H9 (cell line): ENCODE data around the gene FXYD2. TPM values are rescaled to one million over a fixed set of nuclear protein-coding genes. Genes with fewer than 3 reads are reported as not detected.

ENCODE experiments used
- DNase-seq: peaks from one replicate; pipeline ENCODE4 v3.0.0-alpha.2; 2017
- H2AFZ ChIP-seq: one replicate; pipeline ENCODE4 v1.6.1; 2013; ENCODE audit warnings: mild to moderate bottlenecking, low read length, control low read depth, moderate library complexity
- H2AK5ac ChIP-seq: 2 replicates; pipeline ENCODE4 v1.6.1; 2013; ENCODE audit warnings: low read length, control low read depth, mixed read lengths; ENCODE audit not compliant: insufficient read length
- H2BK120ac ChIP-seq: one replicate; pipeline ENCODE4 v1.6.1; 2013; ENCODE audit warnings: low read depth, mild to moderate bottlenecking, low read length, control low read depth, inconsistent platforms; ENCODE audit not compliant: poor library complexity, severe bottlenecking
- H2BK12ac ChIP-seq: 2 replicates; pipeline ENCODE4 v1.6.1; 2013; ENCODE audit warnings: low read length, control low read depth, mixed read lengths, low read depth; ENCODE audit not compliant: insufficient read length
- H2BK15ac ChIP-seq: 2 replicates; pipeline ENCODE4 v1.6.1; 2013; ENCODE audit warnings: low read depth, low read length, control low read depth
- H2BK20ac ChIP-seq: one replicate; pipeline ENCODE4 v1.6.1; 2013; ENCODE audit warnings: low read depth, mild to moderate bottlenecking, low read length, control low read depth, inconsistent platforms; ENCODE audit not compliant: poor library complexity, severe bottlenecking
- H2BK5ac ChIP-seq: 2 replicates; pipeline ENCODE4 v1.6.1; 2013; ENCODE audit warnings: low read length, control low read depth, mixed read lengths; ENCODE audit not compliant: insufficient read length
- H3K14ac ChIP-seq: 2 replicates; pipeline ENCODE4 v1.6.1; 2013; ENCODE audit warnings: low read length, control low read depth; ENCODE audit not compliant: insufficient read depth
- H3K18ac ChIP-seq: 2 replicates; pipeline ENCODE4 v1.6.1; 2013; ENCODE audit warnings: low read depth, mild to moderate bottlenecking, mixed read lengths, low read length, control low read depth; ENCODE audit not compliant: insufficient read length
- H3K23ac ChIP-seq: 2 replicates; pipeline ENCODE4 v1.6.1; 2013; ENCODE audit warnings: low read length, control low read depth, mixed read lengths, low read depth; ENCODE audit not compliant: insufficient read length
- H3K23me2 ChIP-seq: 2 replicates; pipeline ENCODE4 v1.6.1; 2013; ENCODE audit warnings: low read depth, mild to moderate bottlenecking, mixed read lengths, low read length, control low read depth; ENCODE audit not compliant: insufficient read length, poor library complexity, severe bottlenecking
- H3K27ac ChIP-seq: 2 replicates; pipeline ENCODE4 v1.5.1; 2013; ENCODE audit warnings: low read length, control low read depth, mixed read lengths, low read depth; ENCODE audit not compliant: insufficient read length
- H3K27me3 ChIP-seq: 2 replicates; pipeline ENCODE4 v1.6.1; 2013; ENCODE audit warnings: low read length, control low read depth, inconsistent platforms; ENCODE audit not compliant: insufficient read depth
- H3K4ac ChIP-seq: 2 replicates; pipeline ENCODE4 v1.6.1; 2013; ENCODE audit warnings: low read depth, mild to moderate bottlenecking, control low read depth, inconsistent platforms, low read length, moderate library complexity
- H3K4me1 ChIP-seq: 2 replicates; pipeline ENCODE4 v1.6.1; 2013; ENCODE audit warnings: low read length, control low read depth, inconsistent platforms; ENCODE audit not compliant: insufficient read depth
- H3K4me2 ChIP-seq: 2 replicates; pipeline ENCODE4 v1.6.1; 2013; ENCODE audit warnings: low read length, control low read depth, mixed read lengths; ENCODE audit not compliant: insufficient read length, insufficient read depth
- H3K56ac ChIP-seq: 2 replicates; pipeline ENCODE4 v1.6.1; 2013; ENCODE audit warnings: low read depth, mild to moderate bottlenecking, mixed read lengths, low read length, control low read depth; ENCODE audit not compliant: insufficient read length
- H3K79me1 ChIP-seq: 2 replicates; pipeline ENCODE4 v1.6.1; 2013; ENCODE audit warnings: low read depth, mild to moderate bottlenecking, moderate library complexity, low read length, control low read depth, inconsistent platforms; ENCODE audit not compliant: insufficient read depth, poor library complexity, severe bottlenecking
- H3K79me2 ChIP-seq: 2 replicates; pipeline ENCODE4 v1.6.1; 2013; ENCODE audit warnings: low read length, control low read depth, inconsistent platforms; ENCODE audit not compliant: insufficient read depth
- H3K9ac ChIP-seq: 2 replicates; pipeline ENCODE4 v1.6.1; 2013; ENCODE audit warnings: low read length, control low read depth, mixed read lengths; ENCODE audit not compliant: insufficient read length; ENCODE audit errors: extremely low read depth
- H3K9me3 ChIP-seq: one replicate; pipeline ENCODE4 v1.6.1; 2013; ENCODE audit warnings: low read depth, low read length, inconsistent platforms; ENCODE audit not compliant: control insufficient read depth
- H3T11ph ChIP-seq: one replicate; pipeline ENCODE4 v1.6.1; 2013; ENCODE audit warnings: mild to moderate bottlenecking, low read length, control low read depth, inconsistent platforms
- H4K20me1 ChIP-seq: one replicate; pipeline ENCODE4 v1.6.1; 2013; ENCODE audit not compliant: control insufficient read depth, insufficient read length, insufficient read depth
- H4K5ac ChIP-seq: 2 replicates; pipeline ENCODE4 v1.6.1; 2013; ENCODE audit warnings: low read depth, mild to moderate bottlenecking, mixed read lengths, low read length, control low read depth; ENCODE audit not compliant: insufficient read length
- H4K8ac ChIP-seq: replicated peaks from 2 replicates; pipeline ENCODE4 v1.6.1; 2013; ENCODE audit warnings: low read length, control low read depth, mixed read lengths, low read depth; ENCODE audit not compliant: insufficient read length
- H4K91ac ChIP-seq: 2 replicates; pipeline ENCODE4 v1.6.1; 2013; ENCODE audit warnings: low read depth, mild to moderate bottlenecking, moderate library complexity, mixed read lengths, low read length, control low read depth; ENCODE audit not compliant: insufficient read length
- H3K27ac Mint-ChIP-seq, 3 experiments: 2 replicates in 2 of 3; 3 replicates in 1 of 3; pipeline ENCODE4 v1.8.0; 2020 to 2021; ENCODE audit warnings: mixed read lengths in 3 of 3, mild to moderate bottlenecking in 1 of 3, moderate library complexity in 1 of 3
- H3K27me3 Mint-ChIP-seq: 2 replicates; pipeline ENCODE4 v1.8.0; 2021; ENCODE audit warnings: low read depth, mild to moderate bottlenecking, moderate library complexity, mixed read lengths
- H3K36me3 Mint-ChIP-seq, 3 experiments: 2 replicates in 2 of 3; 3 replicates in 1 of 3; pipeline ENCODE4 v1.8.0; 2020 to 2021; ENCODE audit warnings: low read depth in 3 of 3, mixed read lengths in 3 of 3; ENCODE audit not compliant: insufficient read depth in 1 of 3
- H3K4me1 Mint-ChIP-seq, 2 experiments: 2 replicates each; pipeline ENCODE4 v1.8.0; 2020; ENCODE audit warnings: mixed read lengths in 2 of 2
- H3K4me3 Mint-ChIP-seq, 2 experiments: 2 replicates in 1 of 2; 3 replicates in 1 of 2; pipeline ENCODE4 v1.8.0; 2020 to 2021; ENCODE audit warnings: mild to moderate bottlenecking in 2 of 2, mixed read lengths in 2 of 2, moderate library complexity in 1 of 2
- H3K9me3 Mint-ChIP-seq, 2 experiments: 2 replicates in 1 of 2; 3 replicates in 1 of 2; pipeline ENCODE4 v1.8.0; 2020; ENCODE audit warnings: mild to moderate bottlenecking in 2 of 2, mixed read lengths in 2 of 2, moderate library complexity in 1 of 2
- CTCF ChIP-seq: fragments of 200-600 bp; sonication (generic); conservative IDR thresholded peaks from 3 replicates; pipeline ENCODE4 v1.8.0; 2021; ENCODE audit warnings: antibody characterized with exemption, mild to moderate bottlenecking
- WGBS: extraction: QIAGEN DNeasy Blood & Tissue Kit; methylation state at CpG from one replicate; pipeline ENCODE4 v1.1.7; 2013; ENCODE audit warnings: missing lambda C conversion rate, low lambda C conversion rate, mixed read lengths; ENCODE audit not compliant: insufficient read length; ENCODE audit errors: extremely low coverage; 5-methylcytosine and 5-hydroxymethylcytosine counted together
- total RNA-seq: library from RNA; stranded (reverse); gene quantifications from 2 replicates; pipeline ENCODE4 v1.2.1, GENCODE V29; 2021

The FXYD2 gene
- total RNA-seq, 1 experiment from 2014 or later = 0.79 TPM

DNA sequence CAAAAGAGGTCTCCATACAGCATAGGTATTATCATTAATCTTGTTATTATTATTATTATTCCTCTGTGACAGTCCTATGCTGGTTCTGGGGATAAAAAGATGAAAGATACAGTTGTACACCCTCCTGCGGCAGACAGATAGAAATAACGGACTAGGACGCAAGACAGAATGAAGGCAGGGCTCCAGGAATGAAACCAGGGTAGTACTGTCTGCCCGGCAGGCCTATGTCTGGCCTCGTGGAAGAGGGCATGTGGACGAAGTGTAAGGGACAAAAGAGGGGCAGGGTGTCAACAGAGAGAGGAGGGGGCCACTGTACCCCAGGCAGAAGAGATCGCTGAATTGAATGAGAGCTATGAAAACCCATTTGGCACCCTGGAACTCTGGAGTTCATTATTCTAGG is 52.7 kb downstream of the FXYD2 start:
- Histone ChIP-seq H3K23ac (no peak overlapping the region), H3K27me3 (no peaks in the 10 kb centered on the region), H2BK5ac (no peak overlapping the region), H3K56ac (no peak overlapping the region), H2BK12ac (no peak overlapping the region), H3K79me1 (no peaks in the 10 kb centered on the region), H4K20me1 (no peaks in the 10 kb centered on the region), H4K91ac (no peak overlapping the region), H4K8ac (no peak overlapping the region), H3T11ph (no peak overlapping the region), H3K14ac (no peak overlapping the region), H3K9me3 (no peaks in the 10 kb centered on the region), H2AK5ac (no peak overlapping the region), H3K79me2 (no peaks in the 10 kb centered on the region), H2AFZ (no peak overlapping the region), H3K4me1 (no peaks in the 10 kb centered on the region), H2BK120ac (no peak overlapping the region), H3K4me2 (no peak overlapping the region), H3K23me2 (no peaks in the 10 kb centered on the region), H3K9ac (no peak overlapping the region), H3K27ac (no peak overlapping the region), H4K5ac (no peak overlapping the region), H2BK15ac (no peak overlapping the region), H2BK20ac (no peak overlapping the region), H3K4ac (no peak overlapping the region), H3K18ac (no peak overlapping the region)
- no peaks in the 10 kb centered on the region for H3K4me1 Mint-ChIP-seq
- no peaks in the 10 kb centered on the region; a peak in 1 of 5 replicates for H3K9me3 Mint-ChIP-seq
- H3K27ac Mint-ChIP-seq = no peak overlapping the region; a peak in 1 of 7 replicates
- H3K27me3 Mint-ChIP-seq = peaks cover 35% of the 10 kb centered on the region
- no peak for TF ChIP-seq CTCF
- no peaks in the 10 kb centered on the region for H3K36me3 Mint-ChIP-seq
- no peak overlapping the region for H3K4me3 Mint-ChIP-seq
- no CpG with 5 or more reads among the region's 7 CpGs for WGBS
- no peak for DNase-seq
